HG02938 (cell line): Measurements from ENCODE around the gene IQCN.

ENCODE experiments used
- ATAC-seq: cut with Tn5 transposase; IDR thresholded peaks from one replicate; pipeline ENCODE4 v1.9.1; 2021; ENCODE audit warnings: mild to moderate bottlenecking, moderate library complexity; ENCODE audit not compliant: unreplicated experiment

Gene IQCN

GRCh38 chr19:18266771-18267686 lies 7.2 kb downstream of the IQCN start:
- no peak for ATAC-seq

DNA sequence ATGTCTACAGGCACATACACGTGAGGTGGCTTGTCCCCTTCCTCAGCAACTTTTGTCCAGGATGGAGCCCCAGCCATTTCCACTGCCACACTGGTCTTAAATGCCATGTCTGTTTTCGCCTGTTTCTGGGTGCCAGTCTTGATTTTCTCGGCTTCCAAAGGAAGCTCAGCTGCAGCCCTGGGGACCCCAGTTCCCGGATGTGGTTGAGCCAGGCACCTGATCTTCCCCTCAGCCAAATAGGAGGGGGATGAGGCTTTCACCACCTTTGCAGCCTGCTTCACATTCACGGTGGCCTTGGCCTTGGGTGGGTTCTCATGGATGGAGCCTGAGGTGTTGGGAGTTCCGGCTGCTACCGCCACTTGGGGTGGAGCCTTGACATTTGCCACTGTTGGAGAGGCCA lies 8.7 kb downstream of the IQCN start:
- ATAC-seq: no peak

DNA sequence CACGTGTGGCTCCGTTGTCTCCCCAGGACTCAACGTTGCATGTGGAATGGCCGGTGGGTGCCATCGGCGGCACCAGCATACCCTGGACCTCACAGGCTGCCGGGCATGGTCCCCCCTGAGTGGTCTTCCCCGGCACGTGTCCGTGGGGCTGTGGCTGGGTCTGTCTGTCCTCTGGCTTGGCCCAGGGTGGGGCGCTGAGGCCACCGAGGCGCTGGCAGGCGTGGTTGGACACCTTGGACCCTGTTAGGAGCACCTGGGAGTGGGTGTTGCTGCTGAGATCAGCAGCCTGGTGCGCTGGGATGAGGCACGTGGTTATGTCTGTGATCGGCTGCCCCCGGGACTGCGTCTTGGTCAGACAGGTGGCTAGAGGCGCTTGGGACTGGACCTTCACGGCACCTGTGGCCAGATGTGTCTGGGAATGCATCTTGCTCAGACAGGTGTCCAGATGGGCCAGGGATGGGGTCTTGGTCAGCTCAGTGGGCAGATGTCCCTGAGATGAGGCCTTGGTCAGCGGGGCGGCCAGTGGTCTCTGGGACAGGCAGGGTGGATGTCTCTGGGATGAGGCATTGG lies 9.2 kb downstream of the IQCN start:
- no peak for ATAC-seq

GRCh38 chr19:18264137-18264854 lies 10.0 kb downstream of the IQCN start:
- no peak for ATAC-seq

DNA sequence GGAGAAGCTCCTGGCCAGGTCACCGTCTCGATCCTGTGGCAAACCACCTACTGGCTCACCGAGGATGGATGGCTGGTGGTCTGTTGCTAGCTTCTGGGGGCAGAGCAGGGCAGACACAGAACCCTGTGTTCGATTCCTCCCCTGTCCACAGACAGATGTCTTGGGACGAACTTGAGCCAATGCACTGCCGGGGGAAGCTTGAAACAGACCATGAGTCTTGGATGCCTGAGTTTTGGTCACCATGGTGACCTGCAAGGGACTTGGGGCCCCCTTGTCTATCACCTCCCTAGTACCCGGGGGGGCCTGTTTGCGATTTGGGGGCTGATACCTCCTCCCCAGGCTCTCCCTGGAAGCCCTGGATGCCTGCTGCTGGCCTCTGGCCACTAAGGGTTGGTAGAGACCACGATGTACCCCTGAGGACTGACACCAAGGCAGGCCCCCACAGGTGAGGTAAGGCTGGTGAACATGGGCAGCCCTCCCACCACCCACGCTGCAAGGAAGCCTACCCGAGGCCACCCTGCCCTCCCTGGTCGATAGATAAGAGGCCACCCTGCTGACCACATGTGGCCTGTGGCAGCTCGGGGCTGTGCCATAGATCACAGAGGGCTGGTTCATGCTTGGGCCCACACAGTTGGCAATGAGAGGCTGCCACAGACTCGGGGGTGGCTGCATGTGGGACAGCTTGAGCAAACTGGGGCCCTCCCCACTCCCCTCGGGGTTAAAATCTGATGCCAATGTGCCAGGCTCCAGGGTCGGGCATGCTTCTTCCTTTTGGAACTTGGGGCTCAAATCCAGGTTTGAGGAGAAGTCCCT lies 10.7 kb downstream of the IQCN start:
- ATAC-seq: no peak

DNA sequence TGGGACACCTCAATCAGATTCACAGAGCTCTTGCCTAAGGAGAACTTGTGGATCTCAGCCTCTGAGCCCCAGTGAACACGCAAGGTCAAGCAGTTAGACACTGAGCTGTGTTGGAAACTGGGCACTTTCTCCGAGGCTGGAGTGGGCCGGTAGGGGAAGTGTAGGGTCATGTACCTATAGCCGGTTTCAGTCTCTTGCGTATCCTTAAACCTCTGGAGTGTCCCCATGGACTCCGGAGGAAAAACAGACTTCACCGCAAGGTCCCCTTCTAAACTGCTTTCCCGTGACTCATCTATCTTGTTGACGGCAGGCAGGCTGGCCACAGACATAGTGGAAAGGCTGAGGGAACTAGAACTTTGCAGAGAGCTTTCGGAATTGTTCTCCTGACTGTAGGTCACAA lies 11.3 kb downstream of the IQCN start:
- no peak for ATAC-seq

DNA sequence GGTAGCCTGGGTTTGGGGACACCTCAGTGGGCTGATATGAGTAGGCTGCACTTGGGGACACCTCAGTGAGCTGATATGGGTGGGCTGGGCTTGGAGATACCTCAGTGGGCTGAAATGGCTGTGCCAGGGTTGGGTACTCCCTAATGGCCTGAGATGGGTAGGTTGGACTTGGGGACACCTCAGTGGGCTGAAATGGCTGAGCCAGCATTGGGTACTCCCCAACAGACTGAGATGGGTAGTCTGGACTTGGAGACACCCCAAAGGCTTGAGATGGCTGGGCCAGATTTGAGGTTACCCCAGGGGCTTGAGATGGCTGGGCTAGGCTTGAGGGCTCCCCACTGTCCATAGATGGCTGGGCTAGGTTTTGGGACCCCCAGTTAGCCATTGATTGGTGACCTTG lies 12.1 kb downstream of the IQCN start:
- ATAC-seq: no peak

GRCh38 chr19:18261474-18261873 lies 12.8 kb downstream of the IQCN start:
- no peak for ATAC-seq

- ATAC-seq: no peak
Measured at GRCh38 chr19:18259893-18260292, 14.4 kb downstream of the IQCN start.

- no peak for ATAC-seq
Measured at GRCh38 chr19:18257503-18258470, 16.5 kb downstream of the IQCN start.

GRCh38 chr19:18254546-18255503 lies 19.4 kb downstream of the IQCN start:
- no peak for ATAC-seq

- ATAC-seq: no peak
Measured at GRCh38 chr19:18253716-18254115, 20.5 kb downstream of the IQCN start.

DNA sequence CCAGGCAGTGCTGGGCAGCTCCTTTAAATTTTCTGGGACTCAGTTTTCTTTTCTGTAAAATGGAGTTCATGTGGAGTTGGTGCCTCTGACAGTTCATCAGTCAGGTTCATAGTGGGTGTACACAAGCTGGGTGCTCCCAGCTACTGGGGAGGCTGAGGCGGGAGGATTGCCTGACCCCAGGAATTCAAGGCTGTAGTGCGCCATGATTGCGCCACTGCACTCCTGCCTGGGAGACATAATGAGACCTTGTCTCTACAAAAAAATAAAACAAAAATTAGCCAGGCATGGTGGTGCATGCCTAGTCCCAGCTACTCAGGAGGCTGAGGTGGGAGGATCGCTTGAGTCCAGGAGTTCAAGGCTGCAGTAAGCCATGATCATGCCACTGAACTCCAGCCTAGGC lies 21.1 kb downstream of the IQCN start:
- no peak for ATAC-seq

- ATAC-seq: no peak
Measured at GRCh38 chr19:18252370-18252717, 21.9 kb downstream of the IQCN start.

DNA sequence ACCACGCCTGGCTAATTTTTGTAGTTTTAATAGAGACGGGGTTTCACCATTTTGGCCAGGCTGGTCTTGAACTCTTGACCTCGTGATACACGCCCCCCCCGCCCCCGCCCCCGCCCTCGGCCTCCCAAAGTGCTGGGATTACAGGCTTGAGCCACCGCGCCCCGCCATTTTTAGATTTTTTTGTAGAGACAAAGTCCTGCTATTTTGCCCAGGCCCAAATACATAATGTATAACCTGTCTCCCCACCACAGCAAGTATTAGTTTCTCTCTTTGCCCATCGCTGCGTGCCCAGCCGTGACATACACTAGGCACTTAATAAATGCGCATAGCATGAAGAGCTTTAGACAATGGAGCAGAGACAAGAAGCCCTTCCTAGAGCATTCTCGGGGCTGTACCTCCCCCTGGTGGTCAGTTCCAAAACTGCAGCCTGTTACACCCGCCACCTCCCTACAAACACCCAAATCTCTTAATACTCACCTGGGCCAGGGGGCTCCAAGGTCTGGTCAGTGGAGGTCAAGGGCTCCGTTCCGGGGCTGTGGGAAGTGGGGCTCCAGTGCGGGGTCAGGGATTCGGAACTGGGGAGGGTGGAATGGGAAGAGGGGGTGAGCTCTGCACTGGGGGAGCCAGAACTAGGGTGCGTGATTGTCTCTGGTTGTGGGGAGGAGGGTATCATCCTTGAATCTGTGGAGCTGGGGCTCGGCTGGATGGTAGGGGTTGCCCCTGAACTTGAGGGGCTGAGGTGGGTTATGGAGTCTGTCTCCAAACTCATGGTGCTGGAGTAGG lies 22.5 kb downstream of the IQCN start:
- ATAC-seq: no peak

- no peak for ATAC-seq
Measured at GRCh38 chr19:18249834-18250233, 24.4 kb downstream of the IQCN start.

DNA sequence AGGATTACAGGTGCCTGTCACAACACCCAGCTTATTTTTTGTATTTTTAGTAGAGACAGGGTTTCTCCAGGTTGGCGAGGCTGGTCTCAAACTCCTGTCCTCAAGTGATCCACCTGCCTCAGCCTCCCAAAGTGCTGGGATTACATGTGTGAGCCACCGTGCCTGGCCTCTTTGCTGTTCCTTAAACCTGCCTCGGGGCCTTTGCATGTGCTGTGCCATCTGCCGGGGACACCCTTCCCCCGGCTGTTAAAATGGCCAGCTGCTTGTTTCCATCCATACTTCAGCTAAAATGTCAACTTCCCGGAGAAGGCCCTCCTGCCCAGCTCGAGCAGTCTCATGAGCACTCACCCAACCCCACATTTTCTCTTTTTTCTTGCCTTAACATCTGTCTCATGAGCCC lies 29.0 kb downstream of the IQCN start:
- no peak for ATAC-seq

DNA sequence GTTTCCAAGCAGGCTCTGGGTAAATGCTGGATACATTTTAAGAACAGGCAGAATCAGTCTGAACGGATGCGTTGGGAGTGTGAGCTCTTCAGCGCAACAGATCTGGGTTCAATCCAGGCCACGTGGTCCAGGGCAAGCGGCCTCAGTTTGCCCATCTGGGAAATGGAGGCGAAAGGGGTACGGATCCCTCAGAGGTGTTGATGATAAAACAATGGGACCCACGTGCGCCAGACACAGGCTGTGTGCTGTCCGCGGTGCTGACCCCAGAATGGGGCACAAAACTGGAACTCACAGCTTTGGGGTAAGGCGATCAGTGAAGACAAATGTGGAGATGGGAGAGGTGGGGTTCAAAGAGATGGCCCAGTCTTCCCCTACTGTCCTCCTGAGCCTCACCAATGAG lies 34.9 kb downstream of the IQCN start:
- no peak for ATAC-seq
